ENCODE measurements around the gene PITPNB. TPM values are rescaled to one million over a fixed set of nuclear protein-coding genes. Genes with fewer than 3 reads are reported as not detected.

PITPNB gene
- total and polyA plus RNA-seq, 11 donors: 13.6 to 84.7 (median 46.7) TPM

GRCh38 chr22:27804470-27805297 lies 114.4 kb downstream of the PITPNB start:
- peaks cover 0 to 38% (median 16%) of the 10 kb centered on the region in 12 donors for H3K4me1 ChIP-seq

DNA sequence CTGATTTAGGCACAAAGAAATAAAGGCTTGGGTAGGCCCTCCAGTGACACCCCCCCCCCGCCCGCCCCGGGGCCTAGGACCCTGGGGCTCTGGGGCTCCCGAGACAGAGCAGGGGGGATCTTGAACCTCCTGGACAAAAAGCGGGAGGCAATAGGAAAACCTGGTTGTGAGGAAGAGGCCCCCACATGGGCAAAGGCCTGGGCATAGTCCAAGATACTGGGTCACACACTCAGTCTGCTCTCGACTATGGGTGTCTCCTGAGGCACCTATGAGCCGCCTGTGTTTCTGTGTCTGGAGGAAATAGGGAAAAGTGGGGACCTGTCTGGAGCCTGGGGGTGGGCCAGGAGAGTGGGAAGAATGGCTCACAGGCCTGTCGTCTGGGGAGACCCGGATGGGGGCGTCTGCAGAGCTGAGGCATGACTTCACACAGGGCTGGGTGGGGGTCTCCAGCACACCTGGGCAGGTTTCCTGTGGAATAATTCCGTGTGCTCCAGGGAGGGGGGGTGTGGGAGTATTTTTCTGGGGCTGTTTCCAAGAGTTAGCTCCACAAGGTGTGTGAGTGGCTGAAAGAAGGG lies 115.1 kb downstream of the PITPNB start:
- no peak for TF ChIP-seq CTCF (IDR thresholded peaks at IDR 0.05)
- TF ChIP-seq POLR2A (IDR thresholded peaks at IDR 0.05): no peak
- Histone ChIP-seq H3K9me3 (no peaks in the 10 kb centered on the region), H3K4me1 (peaks cover 0 to 42% (median 21%) of the 10 kb centered on the region in 12 donors), H3K27me3 (peaks cover 0 to 31% (median 6%) of the 10 kb centered on the region in 9 donors), H3K36me3 (no peaks in the 10 kb centered on the region), H3K27ac (no peak overlapping the region), H3K4me3 (no peak overlapping the region)
- intact Hi-C loops (cut with DNase I): loop anchor here (1.0 to 10.0 kb wide), 17 partner anchors 77 to 1132 kb away; no protein-coding TSS in a partner anchor
- ATAC-seq (no peak), DNase-seq (peak in 1 of 5 donors; percentile 47)
- WGBS, 4 donors: 69 to 75% (median 73%) methylated on average over 11 of the region's 11 CpGs

More at GRCh38 chr22:27804470-27805297, 114.4 kb downstream of the PITPNB start:
- peaks cover 0 to 28% (median 4%) of the 10 kb centered on the region in 9 donors for H3K27me3 ChIP-seq
- H3K4me3 ChIP-seq: no peak overlapping the region
- peak in 3 of 4 donors; percentile 57 to 68 (median 67) for ATAC-seq
- DNase-seq: peak; percentile 71 to 82 (median 74)
- no peak for TF ChIP-seq POLR2A (IDR thresholded peaks at IDR 0.05)
- peak; percentile 54 to 81 (median 75) for TF ChIP-seq CTCF (IDR thresholded peaks at IDR 0.05)
- no peaks in the 10 kb centered on the region for H3K9me3 ChIP-seq
- WGBS, 4 donors: 23 to 29% (median 25%) methylated on average over 30 to 31 of the region's 31 CpGs
- no peaks in the 10 kb centered on the region for H3K36me3 ChIP-seq
- intact Hi-C loops (cut with DNase I): loop anchor here (1.0 to 10.0 kb wide), 17 partner anchors 77 to 1132 kb away; no protein-coding TSS in a partner anchor
- no peak overlapping the region for H3K27ac ChIP-seq

- Histone ChIP-seq H3K9me3 (no peaks in the 10 kb centered on the region), H3K27me3 (peaks cover 0 to 36% (median 10%) of the 10 kb centered on the region in 9 donors), H3K4me3 (peak overlapping the region; percentile 59 to 95 (median 80)), H3K36me3 (peaks cover 0 to 4% (median 0%) of the 10 kb centered on the region in 9 donors), H3K4me1 (peaks cover 0 to 57% (median 21%) of the 10 kb centered on the region in 12 donors), H3K27ac (peak overlapping the region; percentile 74 to 95 (median 89))
- peak in 1 of 5 donors; percentile 65 for DNase-seq
- ATAC-seq: peak in 2 of 4 donors; percentile 0 to 4
- intact Hi-C loops (cut with DNase I): loop anchor here (5.0 to 10.0 kb wide), 13 partner anchors 75 to 1130 kb away; no protein-coding TSS in a partner anchor
- TF ChIP-seq POLR2A (IDR thresholded peaks at IDR 0.05) (no peak), CTCF (IDR thresholded peaks at IDR 0.05) (no peak)
- 21 to 45% (median 23%) methylated on average over 17 to 35 of the region's 35 CpGs for WGBS, 4 donors
Observed at GRCh38 chr22:27802346-27803073, 116.5 kb downstream of the PITPNB start.

Small RNAs within 50 kb of the gene (microRNA-seq; reads per million reads assigned to microRNA genes)
- 0 reads per million in 4 donors for gene MIR3199-1
- gene MIR3199-2: 0 reads per million in 4 donors

Other genes with a start within 250 kb of the PITPNB start
- 10 to 100 TPM in 1 of 9 donors, 1 to 10 TPM in 8; 4.2 to 10.3 (median 5.5) TPM for gene MN1, start 117.5 kb downstream of the PITPNB start, total RNA-seq
- gene MN1, start 117.5 kb downstream of the PITPNB start, polyA plus RNA-seq: 1 to 10 TPM; 1.7 to 3.9 TPM